ENCODE data around the gene SPDYE4. TPM values are rescaled to one million over a fixed set of nuclear protein-coding genes. Genes with fewer than 3 reads are reported as not detected.

The SPDYE4 gene
- total and polyA plus RNA-seq, 2 donors: 0.05 TPM; not detected in 1

DNA sequence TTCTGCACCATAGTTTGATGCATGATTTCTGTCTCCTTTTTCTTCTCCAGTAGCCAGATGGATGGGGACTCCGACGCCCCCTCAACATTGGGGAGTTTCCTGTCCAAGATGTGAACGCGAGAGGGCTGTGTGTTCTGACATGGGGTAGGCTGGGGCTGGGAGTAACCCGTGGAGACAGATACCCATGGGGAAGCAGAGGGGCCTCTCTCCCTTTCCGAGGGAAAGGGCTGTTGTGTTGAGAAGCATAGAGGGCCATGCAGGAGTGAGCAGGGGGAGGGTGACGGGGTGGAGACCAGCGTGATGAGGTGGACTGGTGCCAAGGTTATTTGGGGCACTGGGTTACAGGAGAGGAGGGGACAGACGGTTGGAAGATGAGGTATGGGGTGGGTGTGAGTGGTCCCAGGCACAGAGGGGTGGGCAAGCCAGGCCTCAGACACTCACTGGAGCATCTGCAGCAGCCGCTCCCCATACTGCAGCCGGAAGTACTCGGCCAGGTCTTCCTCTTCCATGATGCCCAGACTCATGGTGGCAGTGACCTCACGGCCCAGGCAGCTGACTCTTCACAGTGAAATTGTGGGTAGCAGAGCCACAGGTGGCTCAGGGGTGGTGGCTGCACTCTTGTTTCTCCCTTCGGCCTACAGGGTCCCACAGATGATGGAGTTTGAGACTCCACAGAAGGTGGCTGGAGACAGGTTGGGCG lies 14.1 kb downstream of the SPDYE4 start:
- no peak for DNase-seq (ENCODE audit: low read depth in 6 of 9, low spot score in 9 of 9)
- Histone ChIP-seq H3K27me3 (ENCODE audit: control insufficient read depth in 2 of 2, insufficient read depth in 1 of 2, low read length in 1 of 2) (peaks cover 0 to 12% of the 10 kb centered on the region in 2 donors), H3K27ac (ENCODE audit: low read depth in 1 of 2, low read length in 1 of 2) (no peak overlapping the region), H3K4me3 (ENCODE audit: low read length in 2 of 2) (no peak overlapping the region), H3K4me1 (ENCODE audit: control insufficient read depth in 2 of 2, insufficient read depth in 2 of 2, low read length in 2 of 2) (peaks cover 9 to 14% of the 10 kb centered on the region in 2 donors), H3K36me3 (ENCODE audit: control insufficient read depth in 2 of 2, insufficient read depth in 2 of 2, low read length in 1 of 2) (no peaks in the 10 kb centered on the region), H3K9me3 (ENCODE audit: control insufficient read depth in 2 of 2, insufficient read depth in 1 of 2, low read length in 1 of 2) (peaks cover 0 to 3% of the 10 kb centered on the region in 2 donors)
- WGBS: 81% methylated on average over 15 of the region's 15 CpGs

DNA sequence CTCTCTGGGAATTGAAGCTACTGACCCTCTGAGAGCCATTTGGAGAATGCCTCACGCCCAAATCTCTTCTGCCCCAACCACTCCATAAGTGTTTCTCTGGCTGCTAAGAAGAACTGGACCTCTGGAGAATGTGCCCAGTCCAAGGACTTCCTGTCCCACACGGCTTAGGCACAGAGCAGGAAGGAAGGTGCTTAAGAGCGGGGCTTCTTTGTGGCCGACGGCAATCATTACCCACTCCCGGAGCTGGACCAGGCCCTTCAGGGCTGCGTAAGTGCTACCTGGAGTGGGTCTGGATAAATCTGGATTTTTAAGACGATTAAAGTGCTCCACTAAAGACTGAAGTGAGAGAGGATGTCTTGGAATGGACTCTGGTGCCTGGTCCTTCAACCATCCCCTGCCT lies 15.5 kb downstream of the SPDYE4 start:
- Histone ChIP-seq H3K4me3 (ENCODE audit: low read length in 2 of 2) (no peak overlapping the region), H3K9me3 (ENCODE audit: control insufficient read depth in 2 of 2, insufficient read depth in 1 of 2, low read length in 1 of 2) (peaks cover 0 to 3% of the 10 kb centered on the region in 2 donors), H3K27ac (ENCODE audit: low read depth in 1 of 2, low read length in 1 of 2) (no peak overlapping the region), H3K4me1 (ENCODE audit: control insufficient read depth in 2 of 2, insufficient read depth in 2 of 2, low read length in 2 of 2) (peaks cover 9 to 14% of the 10 kb centered on the region in 2 donors), H3K27me3 (ENCODE audit: control insufficient read depth in 2 of 2, insufficient read depth in 1 of 2, low read length in 1 of 2) (peaks cover 0 to 15% of the 10 kb centered on the region in 2 donors), H3K36me3 (ENCODE audit: control insufficient read depth in 2 of 2, insufficient read depth in 2 of 2, low read length in 1 of 2) (no peaks in the 10 kb centered on the region)
- no peak for DNase-seq (ENCODE audit: low read depth in 6 of 9, low spot score in 9 of 9)
- WGBS: 89% methylated on average over 8 of the region's 8 CpGs

DNA sequence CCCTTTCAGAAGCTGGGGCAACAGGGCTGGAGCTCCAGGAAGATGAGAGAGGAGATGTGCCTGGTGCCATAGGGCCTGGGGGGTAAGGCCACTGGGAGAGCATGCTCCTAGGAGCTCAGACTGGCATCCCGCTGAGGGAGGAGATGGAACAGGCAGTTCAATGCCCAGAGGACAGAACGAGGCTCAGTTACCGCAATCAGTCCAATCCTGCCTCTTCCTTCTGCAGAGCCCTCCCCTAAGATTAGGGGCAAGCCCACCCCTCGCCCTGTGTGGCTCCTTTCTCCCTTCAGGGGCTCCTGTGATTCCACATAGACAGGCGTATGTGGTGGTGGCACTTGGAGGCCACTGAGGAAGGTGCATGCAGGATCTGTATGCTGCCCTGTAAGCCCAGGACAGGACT lies 16.1 kb downstream of the SPDYE4 start:
- no peak overlapping the region for H3K4me3 ChIP-seq (ENCODE audit: low read length in 2 of 2)
- no peaks in the 10 kb centered on the region for H3K9me3 ChIP-seq (ENCODE audit: control insufficient read depth in 2 of 2, insufficient read depth in 1 of 2, low read length in 1 of 2)
- H3K27me3 ChIP-seq (ENCODE audit: control insufficient read depth in 2 of 2, insufficient read depth in 1 of 2, low read length in 1 of 2): peaks cover 0 to 15% of the 10 kb centered on the region in 2 donors
- WGBS: 94% methylated on average over 5 of the region's 5 CpGs
- no peak overlapping the region for H3K27ac ChIP-seq (ENCODE audit: low read depth in 1 of 2, low read length in 1 of 2)
- no peak for DNase-seq (ENCODE audit: low read depth in 6 of 9, low spot score in 9 of 9)
- no peaks in the 10 kb centered on the region for H3K36me3 ChIP-seq (ENCODE audit: control insufficient read depth in 2 of 2, insufficient read depth in 2 of 2, low read length in 1 of 2)
- H3K4me1 ChIP-seq (ENCODE audit: control insufficient read depth in 2 of 2, insufficient read depth in 2 of 2, low read length in 2 of 2): peaks cover 9 to 14% of the 10 kb centered on the region in 2 donors

DNA sequence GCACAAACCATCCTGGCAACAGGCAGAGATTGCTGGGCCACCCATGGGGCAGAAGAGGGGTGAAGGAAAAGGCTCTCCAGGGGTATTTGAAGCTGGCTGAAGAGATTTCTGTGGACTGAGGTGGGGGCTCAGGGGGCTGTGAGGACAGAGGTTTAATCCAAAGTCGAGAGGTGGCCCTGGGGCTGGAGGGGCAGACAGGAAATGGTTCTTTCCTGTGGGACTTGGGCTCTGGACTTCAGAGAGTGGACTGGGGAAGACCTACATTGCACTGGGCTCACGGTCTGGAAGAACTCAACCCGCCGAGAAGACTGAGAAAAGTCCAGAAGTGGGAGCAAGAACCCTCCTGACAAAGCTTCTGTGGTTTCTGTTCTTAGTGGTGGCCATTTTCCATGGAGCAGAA lies 16.6 kb downstream of the SPDYE4 start:
- Histone ChIP-seq H3K9me3 (ENCODE audit: control insufficient read depth in 2 of 2, insufficient read depth in 1 of 2, low read length in 1 of 2) (no peaks in the 10 kb centered on the region), H3K4me3 (ENCODE audit: low read length in 2 of 2) (no peak overlapping the region), H3K27ac (ENCODE audit: low read depth in 1 of 2, low read length in 1 of 2) (no peak overlapping the region), H3K4me1 (ENCODE audit: control insufficient read depth in 2 of 2, insufficient read depth in 2 of 2, low read length in 2 of 2) (peaks cover 9 to 14% of the 10 kb centered on the region in 2 donors), H3K27me3 (ENCODE audit: control insufficient read depth in 2 of 2, insufficient read depth in 1 of 2, low read length in 1 of 2) (peaks cover 0 to 15% of the 10 kb centered on the region in 2 donors), H3K36me3 (ENCODE audit: control insufficient read depth in 2 of 2, insufficient read depth in 2 of 2, low read length in 1 of 2) (no peaks in the 10 kb centered on the region)
- DNase-seq (ENCODE audit: low read depth in 6 of 9, low spot score in 9 of 9): no peak
- 69% methylated on average over 4 of the region's 4 CpGs for WGBS

DNA sequence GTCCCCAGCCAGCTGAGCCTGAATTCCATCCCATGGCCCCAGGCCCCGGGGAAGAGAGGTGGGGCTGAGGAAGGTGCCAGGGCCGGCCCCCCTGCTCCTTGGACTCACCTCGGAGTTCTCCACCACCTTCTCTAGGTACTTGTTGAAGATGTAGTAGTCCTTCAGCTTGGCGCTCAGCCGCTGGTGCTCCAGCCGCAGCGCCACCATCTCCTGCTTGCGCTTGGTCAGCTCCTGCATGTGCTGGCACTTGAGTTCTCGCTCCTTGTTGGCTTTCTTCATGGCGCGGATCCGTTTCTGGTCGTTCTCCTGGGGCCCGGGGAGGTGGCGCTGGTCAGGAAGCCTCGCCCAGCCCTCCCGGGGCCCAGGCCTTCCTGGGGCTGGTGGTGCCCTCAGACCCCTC lies 17.0 kb downstream of the SPDYE4 start:
- no peak for DNase-seq (ENCODE audit: low read depth in 6 of 9, low spot score in 9 of 9)
- 90% methylated on average over 17 of the region's 17 CpGs for WGBS

DNA sequence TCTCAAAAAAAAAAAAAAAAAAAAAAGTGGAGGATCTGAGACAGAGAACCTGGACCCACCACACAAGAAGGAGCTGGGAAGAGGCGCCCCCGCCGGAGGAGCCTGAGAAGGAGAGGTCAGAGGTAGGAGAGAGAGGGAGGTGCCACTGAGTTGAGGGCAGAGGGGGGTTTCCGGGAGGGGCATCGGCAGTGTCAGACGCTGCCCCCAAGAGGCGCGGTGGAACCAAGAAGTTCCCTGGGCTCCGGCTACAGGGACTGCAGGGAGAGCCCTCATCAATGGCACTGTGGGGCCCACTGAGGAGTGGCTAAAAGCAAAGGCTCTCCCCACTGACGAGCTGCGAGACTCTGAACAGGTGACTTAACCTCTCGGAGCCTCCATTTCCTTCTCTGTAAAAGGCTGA lies 17.9 kb downstream of the SPDYE4 start:
- no peak overlapping the region for H3K27ac ChIP-seq (ENCODE audit: low read depth in 1 of 2, low read length in 1 of 2)
- peaks cover 4 to 8% of the 10 kb centered on the region in 2 donors for H3K4me1 ChIP-seq (ENCODE audit: control insufficient read depth in 2 of 2, insufficient read depth in 2 of 2, low read length in 2 of 2)
- peak in 4 of 9 donors; percentile 5 to 43 (median 35) for DNase-seq (ENCODE audit: low read depth in 6 of 9, low spot score in 9 of 9)
- peak overlapping the region; percentile 26 to 41 for H3K4me3 ChIP-seq (ENCODE audit: low read length in 2 of 2)
- no peaks in the 10 kb centered on the region for H3K9me3 ChIP-seq (ENCODE audit: control insufficient read depth in 2 of 2, insufficient read depth in 1 of 2, low read length in 1 of 2)
- H3K27me3 ChIP-seq (ENCODE audit: control insufficient read depth in 2 of 2, insufficient read depth in 1 of 2, low read length in 1 of 2): peaks cover 0 to 11% of the 10 kb centered on the region in 2 donors
- no peaks in the 10 kb centered on the region for H3K36me3 ChIP-seq (ENCODE audit: control insufficient read depth in 2 of 2, insufficient read depth in 2 of 2, low read length in 1 of 2)
- WGBS: 12% methylated on average over 12 of the region's 12 CpGs

More for the DNA sequence above, 17.0 kb downstream of the SPDYE4 start:
- Histone ChIP-seq H3K27ac (ENCODE audit: low read depth in 1 of 2, low read length in 1 of 2) (no peak overlapping the region), H3K36me3 (ENCODE audit: control insufficient read depth in 2 of 2, insufficient read depth in 2 of 2, low read length in 1 of 2) (no peaks in the 10 kb centered on the region), H3K27me3 (ENCODE audit: control insufficient read depth in 2 of 2, insufficient read depth in 1 of 2, low read length in 1 of 2) (peaks cover 0 to 13% of the 10 kb centered on the region in 2 donors), H3K4me1 (ENCODE audit: control insufficient read depth in 2 of 2, insufficient read depth in 2 of 2, low read length in 2 of 2) (peaks cover 9 to 12% of the 10 kb centered on the region in 2 donors), H3K9me3 (ENCODE audit: control insufficient read depth in 2 of 2, insufficient read depth in 1 of 2, low read length in 1 of 2) (no peaks in the 10 kb centered on the region), H3K4me3 (ENCODE audit: low read length in 2 of 2) (no peak overlapping the region)

DNA sequence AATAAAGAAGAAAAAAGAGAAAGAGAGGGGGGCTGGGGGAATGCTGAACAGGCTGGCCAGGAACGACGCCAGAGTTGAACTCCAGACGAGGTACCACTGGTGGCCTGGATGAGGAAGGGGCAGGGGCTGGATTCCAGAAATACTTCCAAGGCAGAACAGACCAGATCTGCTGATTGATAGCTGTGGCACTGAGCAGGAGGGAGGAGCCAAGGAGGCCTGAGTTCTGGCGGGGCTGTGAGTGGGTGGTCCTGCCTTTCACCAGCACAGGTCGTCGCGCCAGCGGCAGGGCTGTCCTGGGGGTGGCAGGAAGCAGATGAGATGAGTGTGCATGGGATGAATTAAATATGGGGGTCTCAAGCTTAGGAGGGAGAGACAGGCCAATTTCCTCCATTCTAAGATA lies 19.2 kb downstream of the SPDYE4 start:
- Histone ChIP-seq H3K36me3 (ENCODE audit: control insufficient read depth in 2 of 2, insufficient read depth in 2 of 2, low read length in 1 of 2) (no peaks in the 10 kb centered on the region), H3K4me1 (ENCODE audit: control insufficient read depth in 2 of 2, insufficient read depth in 2 of 2, low read length in 2 of 2) (peaks cover 4 to 8% of the 10 kb centered on the region in 2 donors), H3K27me3 (ENCODE audit: control insufficient read depth in 2 of 2, insufficient read depth in 1 of 2, low read length in 1 of 2) (peaks cover 0 to 11% of the 10 kb centered on the region in 2 donors), H3K27ac (ENCODE audit: low read depth in 1 of 2, low read length in 1 of 2) (no peak overlapping the region), H3K9me3 (ENCODE audit: control insufficient read depth in 2 of 2, insufficient read depth in 1 of 2, low read length in 1 of 2) (no peaks in the 10 kb centered on the region), H3K4me3 (ENCODE audit: low read length in 2 of 2) (no peak overlapping the region)
- no peak for DNase-seq (ENCODE audit: low read depth in 6 of 9, low spot score in 9 of 9)
- WGBS: 85% methylated on average over 8 of the region's 8 CpGs

DNA sequence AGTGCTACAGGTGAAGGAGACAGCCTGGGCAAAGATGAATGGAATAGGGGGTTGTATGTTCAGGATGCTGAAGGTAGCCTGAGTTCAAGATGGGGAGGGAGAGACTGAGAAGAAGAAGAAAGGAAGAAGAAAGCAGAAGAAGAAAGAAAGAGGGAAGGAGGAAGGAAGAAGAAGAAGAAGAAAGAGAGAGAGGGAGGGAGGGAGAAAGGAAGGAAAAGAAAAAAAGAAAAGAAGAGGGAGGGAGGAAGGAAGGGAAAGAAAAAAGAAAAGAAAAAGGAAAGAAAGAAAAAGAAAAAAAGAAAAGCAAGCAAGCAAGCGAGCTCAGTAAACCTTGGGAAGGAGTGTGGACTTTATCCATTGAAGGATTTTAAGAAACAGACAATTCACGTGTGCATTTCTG lies 21.6 kb downstream of the SPDYE4 start:
- peaks cover 4 to 8% of the 10 kb centered on the region in 2 donors for H3K4me1 ChIP-seq (ENCODE audit: control insufficient read depth in 2 of 2, insufficient read depth in 2 of 2, low read length in 2 of 2)
- 87% methylated on average over 2 of the region's 2 CpGs for WGBS
- no peak for DNase-seq (ENCODE audit: low read depth in 6 of 9, low spot score in 9 of 9)
- H3K4me3 ChIP-seq (ENCODE audit: low read length in 2 of 2): no peak overlapping the region
- no peaks in the 10 kb centered on the region for H3K9me3 ChIP-seq (ENCODE audit: control insufficient read depth in 2 of 2, insufficient read depth in 1 of 2, low read length in 1 of 2)
- peaks cover 0 to 8% of the 10 kb centered on the region in 2 donors for H3K27me3 ChIP-seq (ENCODE audit: control insufficient read depth in 2 of 2, insufficient read depth in 1 of 2, low read length in 1 of 2)
- no peak overlapping the region for H3K27ac ChIP-seq (ENCODE audit: low read depth in 1 of 2, low read length in 1 of 2)
- no peaks in the 10 kb centered on the region for H3K36me3 ChIP-seq (ENCODE audit: control insufficient read depth in 2 of 2, insufficient read depth in 2 of 2, low read length in 1 of 2)

DNA sequence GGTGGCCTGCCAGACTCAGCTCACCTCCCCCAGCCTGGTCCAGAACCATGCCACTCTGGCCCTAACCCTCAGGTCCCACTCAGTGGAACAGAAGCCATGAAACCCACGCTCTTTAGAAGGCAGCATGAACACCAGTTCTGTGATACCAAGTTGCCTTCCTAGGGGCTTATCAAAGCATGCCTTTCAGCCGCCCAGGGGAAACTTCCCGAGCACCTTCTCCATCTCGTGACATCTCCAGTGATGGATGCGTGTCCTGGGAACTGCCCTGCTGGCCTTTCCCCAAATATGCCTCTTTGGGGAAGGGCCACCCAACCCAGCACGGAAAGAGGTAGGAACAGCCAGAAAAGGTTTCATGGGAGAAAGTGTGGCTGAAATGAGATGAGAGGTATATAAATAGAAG lies 22.0 kb downstream of the SPDYE4 start:
- DNase-seq (ENCODE audit: low read depth in 6 of 9, low spot score in 9 of 9): no peak
- H3K36me3 ChIP-seq (ENCODE audit: control insufficient read depth in 2 of 2, insufficient read depth in 2 of 2, low read length in 1 of 2): no peaks in the 10 kb centered on the region
- no peak overlapping the region for H3K4me3 ChIP-seq (ENCODE audit: low read length in 2 of 2)
- H3K9me3 ChIP-seq (ENCODE audit: control insufficient read depth in 2 of 2, insufficient read depth in 1 of 2, low read length in 1 of 2): no peaks in the 10 kb centered on the region
- H3K27me3 ChIP-seq (ENCODE audit: control insufficient read depth in 2 of 2, insufficient read depth in 1 of 2, low read length in 1 of 2): peaks cover 0 to 8% of the 10 kb centered on the region in 2 donors
- no peak overlapping the region for H3K27ac ChIP-seq (ENCODE audit: low read depth in 1 of 2, low read length in 1 of 2)
- peaks cover 4 to 8% of the 10 kb centered on the region in 2 donors for H3K4me1 ChIP-seq (ENCODE audit: control insufficient read depth in 2 of 2, insufficient read depth in 2 of 2, low read length in 2 of 2)
- 85% methylated on average over 6 of the region's 6 CpGs for WGBS

Measured in thymus (tissue), 11 donors.